ENCODE measurements around the gene PIH1D1. TPM values are rescaled to one million over a fixed set of nuclear protein-coding genes. Genes with fewer than 3 reads are reported as not detected.

PIH1D1 gene
- total RNA-seq, 2 experiments from 2014 or later: 145 to 151 TPM

- POLR2A ChIA-PET: interaction anchor here (1.3 to 4.2 kb wide), 2 partner anchors 10 to 14 kb away, joined by 3 to 20 read pairs; no protein-coding TSS in a partner anchor
- H3K9me3 ChIP-seq (ENCODE audit: control insufficient read depth in 1 of 2, insufficient read depth in 1 of 2, low read length in 2 of 2): peaks cover 0 to 12% of the 10 kb centered on the region in 2 experiments
Observed at GRCh38 chr19:49420227-49420626, 31.4 kb downstream of the PIH1D1 start.

GRCh38 chr19:49419173-49419572 lies 32.4 kb downstream of the PIH1D1 start:
- Mint-ChIP-seq H3K9me3 (no peaks in the 10 kb centered on the region), H3K36me3 (ENCODE audit: low read depth) (no peaks in the 10 kb centered on the region), H3K4me1 (ENCODE audit: low read depth) (peaks cover 45% of the 10 kb centered on the region), H3K27ac (no peak overlapping the region), H3K4me3 (no peak overlapping the region), H3K27me3 (peaks cover 60% of the 10 kb centered on the region)
- H3K27me3 ChIP-seq (ENCODE audit: control insufficient read depth in 1 of 2, insufficient read depth in 2 of 2, low read length in 2 of 2): peaks cover 49 to 61% of the 10 kb centered on the region in 2 experiments
- intact Hi-C loops (cut with DNase I, micrococcal nuclease): no loop called here
- TF ChIP-seq CTCF (IDR thresholded peaks at IDR 0.05): no peak
- ATAC-seq (ENCODE audit: poor library complexity) (no peak), DNase-seq (no peak)
- CTCF ChIA-PET: interaction anchor here (1.9 kb wide), 1 partner anchor 27 kb away, joined by 4 read pairs; no protein-coding TSS in a partner anchor
- peaks cover 0 to 12% of the 10 kb centered on the region in 2 experiments for H3K9me3 ChIP-seq (ENCODE audit: control insufficient read depth in 1 of 2, insufficient read depth in 1 of 2, low read length in 2 of 2)
- H3K36me3 ChIP-seq (ENCODE audit: insufficient read depth, low read length): no peaks in the 10 kb centered on the region
- POLR2A ChIA-PET: interaction anchor here (4.2 kb wide), 1 partner anchor 9 kb away, joined by 20 read pairs; no protein-coding TSS in a partner anchor
- peaks cover 33% of the 10 kb centered on the region for H3K4me1 ChIP-seq (ENCODE audit: insufficient read depth, low read length)
- no peak overlapping the region for H3K27ac ChIP-seq (ENCODE audit: low read depth in 1 of 2, low read length in 2 of 2)
- no peak overlapping the region for H3K4me3 ChIP-seq (ENCODE audit: low read length)

More at GRCh38 chr19:49420227-49420626, 31.4 kb downstream of the PIH1D1 start:
- H3K9me3 Mint-ChIP-seq: no peaks in the 10 kb centered on the region
- no peak for DNase-seq
- peaks cover 39% of the 10 kb centered on the region for H3K4me1 ChIP-seq (ENCODE audit: insufficient read depth, low read length)
- H3K27ac ChIP-seq (ENCODE audit: low read depth in 1 of 2, low read length in 2 of 2): no peak overlapping the region
- H3K27me3 Mint-ChIP-seq: peaks cover 68% of the 10 kb centered on the region
- CTCF ChIA-PET: interaction anchor here (1.7 to 1.9 kb wide), 2 partner anchors 28 to 50 kb away, joined by 4 to 5 read pairs; no protein-coding TSS in a partner anchor
- no peaks in the 10 kb centered on the region for H3K36me3 ChIP-seq (ENCODE audit: insufficient read depth, low read length)
- no peaks in the 10 kb centered on the region for H3K36me3 Mint-ChIP-seq (ENCODE audit: low read depth)
- H3K27me3 ChIP-seq (ENCODE audit: control insufficient read depth in 1 of 2, insufficient read depth in 2 of 2, low read length in 2 of 2): peaks cover 56 to 71% of the 10 kb centered on the region in 2 experiments
- no peak for ATAC-seq (ENCODE audit: poor library complexity)
- intact Hi-C loops (cut with DNase I, micrococcal nuclease): no loop called here
- no peak for TF ChIP-seq CTCF (IDR thresholded peaks at IDR 0.05)
- H3K4me1 Mint-ChIP-seq (ENCODE audit: low read depth): peaks cover 47% of the 10 kb centered on the region
- no peak overlapping the region for H3K4me3 Mint-ChIP-seq
- no peak overlapping the region for H3K4me3 ChIP-seq (ENCODE audit: low read length)
- H3K27ac Mint-ChIP-seq: no peak overlapping the region

- Mint-ChIP-seq H3K4me1 (ENCODE audit: low read depth) (peaks cover 38% of the 10 kb centered on the region), H3K27me3 (peaks cover 53% of the 10 kb centered on the region), H3K27ac (no peak overlapping the region), H3K4me3 (no peak overlapping the region), H3K9me3 (no peaks in the 10 kb centered on the region), H3K36me3 (ENCODE audit: low read depth) (no peaks in the 10 kb centered on the region)
- ATAC-seq (ENCODE audit: poor library complexity): no peak
- no peak for TF ChIP-seq CTCF (IDR thresholded peaks at IDR 0.05)
- intact Hi-C loops (cut with DNase I, micrococcal nuclease): no loop called here
- Histone ChIP-seq H3K36me3 (ENCODE audit: insufficient read depth, low read length) (no peaks in the 10 kb centered on the region), H3K9me3 (ENCODE audit: control insufficient read depth in 1 of 2, insufficient read depth in 1 of 2, low read length in 2 of 2) (peaks cover 0 to 12% of the 10 kb centered on the region in 2 experiments), H3K27ac (ENCODE audit: low read depth in 1 of 2, low read length in 2 of 2) (no peak overlapping the region), H3K27me3 (ENCODE audit: control insufficient read depth in 1 of 2, insufficient read depth in 2 of 2, low read length in 2 of 2) (peaks cover 44 to 55% of the 10 kb centered on the region in 2 experiments), H3K4me1 (ENCODE audit: insufficient read depth, low read length) (peaks cover 26% of the 10 kb centered on the region), H3K4me3 (ENCODE audit: low read length) (no peak overlapping the region)
- POLR2A ChIA-PET: interaction anchor here (4.2 kb wide), 1 partner anchor 8 kb away, joined by 20 read pairs; no protein-coding TSS in a partner anchor
- DNase-seq: no peak
- CTCF ChIA-PET: no interaction called here
Observed at GRCh38 chr19:49418511-49418910, 33.1 kb downstream of the PIH1D1 start.

All from CD4-positive, alpha-beta T cell (primary cell).